Naive thymus-derived CD4-positive, alpha-beta T cell (primary cell): Measurements from ENCODE around the gene PDGFRA. TPM values are rescaled to one million over a fixed set of nuclear protein-coding genes. Genes with fewer than 3 reads are reported as not detected.

Experiments used
- ATAC-seq: fragments of 150-1000 bp; cut with Tn5 transposase; 2 replicates; pipeline ENCODE4 v1.10.0; 2021; ENCODE audit warnings: mild to moderate bottlenecking, moderate library complexity
- CTCF ChIA-PET: fragments of 350-600 bp; sonication (Branson Sonifier 250); formaldehyde crosslinking; loops from one replicate; lab custom pipeline; 2021; ENCODE audit warnings: antibody characterized with exemption; lab: Charles Lee
- POLR2A ChIA-PET: fragments of 350-600 bp; sonication (Branson Sonifier 250); formaldehyde crosslinking; loops from one replicate; lab custom pipeline; 2021; ENCODE audit warnings: antibody characterized with exemption, inconsistent platforms; lab: Charles Lee
- DNase-seq, 9 donors: peaks; one replicate each; pipeline versions ENCODE4 v3.0.0 to v3.0.0-alpha.2; 2020 to 2022; ENCODE audit warnings: mixed read lengths in 1 of 9
- H3K27ac ChIP-seq: one replicate; pipeline ENCODE4 v1.7.0; 2013; ENCODE audit warnings: mild to moderate bottlenecking, low read depth, low read length, moderate library complexity
- H3K27me3 ChIP-seq, 2 donors: one replicate each; pipeline ENCODE4 v1.7.0; 2013; ENCODE audit warnings: low read length in 2 of 2, mild to moderate bottlenecking in 2 of 2, moderate library complexity in 2 of 2; ENCODE audit not compliant: control insufficient read depth in 2 of 2, insufficient read depth in 2 of 2
- H3K36me3 ChIP-seq, 3 experiments: 1 replicate in 2 of 3; 2 replicates in 1 of 3; pipeline ENCODE4 v1.7.0; 2013; ENCODE audit warnings: low read length in 3 of 3, mild to moderate bottlenecking in 3 of 3, moderate library complexity in 1 of 3; ENCODE audit not compliant: insufficient read depth in 3 of 3, control insufficient read depth in 2 of 3
- H3K4me1 ChIP-seq, 2 donors: one replicate each; pipeline ENCODE4 v1.7.0; 2013; ENCODE audit warnings: low read length in 2 of 2, mild to moderate bottlenecking in 2 of 2, moderate library complexity in 1 of 2; ENCODE audit not compliant: control insufficient read depth in 2 of 2, insufficient read depth in 2 of 2
- H3K4me3 ChIP-seq: 2 replicates; pipeline ENCODE4 v1.7.0; 2013; ENCODE audit warnings: mild to moderate bottlenecking, low read length
- H3K9me3 ChIP-seq, 3 experiments: 1 replicate in 2 of 3; 2 replicates in 1 of 3; pipeline ENCODE4 v1.7.0; 2013; ENCODE audit warnings: low read length in 3 of 3; ENCODE audit not compliant: control insufficient read depth in 2 of 3
- H3K27ac Mint-ChIP-seq, 9 donors: one replicate each; pipeline ENCODE4 v1.8.0; 2020 to 2022; ENCODE audit warnings: mixed read lengths in 9 of 9, mild to moderate bottlenecking in 8 of 9, moderate library complexity in 5 of 9, inconsistent platforms in 2 of 9
- H3K27me3 Mint-ChIP-seq, 5 donors: one replicate each; pipeline ENCODE4 v1.8.0; 2021 to 2022; ENCODE audit warnings: mixed read lengths in 5 of 5, mild to moderate bottlenecking in 1 of 5
- H3K36me3 Mint-ChIP-seq, 5 donors: one replicate each; pipeline ENCODE4 v1.8.0; 2020 to 2022; ENCODE audit warnings: mixed read lengths in 5 of 5, mild to moderate bottlenecking in 3 of 5, inconsistent platforms in 1 of 5
- H3K4me1 Mint-ChIP-seq, 7 donors: one replicate each; pipeline ENCODE4 v1.8.0; 2020 to 2022; ENCODE audit warnings: mixed read lengths in 7 of 7, mild to moderate bottlenecking in 3 of 7, inconsistent platforms in 1 of 7
- H3K4me3 Mint-ChIP-seq, 10 donors: one replicate each; pipeline ENCODE4 v1.8.0; 2020 to 2022; ENCODE audit warnings: mild to moderate bottlenecking in 10 of 10, mixed read lengths in 10 of 10, moderate library complexity in 6 of 10, inconsistent platforms in 2 of 10
- H3K9me3 Mint-ChIP-seq, 11 donors: one replicate each; pipeline ENCODE4 v1.8.0; 2020 to 2022; ENCODE audit warnings: mixed read lengths in 11 of 11, mild to moderate bottlenecking in 4 of 11, inconsistent platforms in 1 of 11, moderate library complexity in 1 of 11
- intact Hi-C, 2 donors: fragments of 100-400 bp; cut with micrococcal nuclease; formaldehyde crosslinking; loops; one replicate each; pipeline ENCODE4 v1.15.1; 2023
- polyA plus RNA-seq, 2 donors: library from polyadenylated mRNA; unstranded; fragments of 300-500 nt; fragmentation: Illumina TruSeq; gene quantifications; one replicate each; pipeline ENCODE4 v1.2.3, GENCODE V29; 2021
- total RNA-seq, 6 experiments: library from RNA in 5 of 6; stranded (reverse) in 5 of 6; gene quantifications; 1 replicate in 5 of 6; 2 replicates in 1 of 6; pipeline ENCODE4 v1.2.3 and lab custom pipeline; 2021 to 2026

Gene PDGFRA
- total and polyA plus RNA-seq, 7 experiments from 2014 or later = 1.9 TPM; not detected in 6

GRCh38 chr4:54226404-54227255 is 2.5 kb upstream of the PDGFRA start:
- peaks cover 0 to 2% (median 0%) of the 10 kb centered on the region in 11 donors for H3K9me3 Mint-ChIP-seq
- ChIA-PET POLR2A (no interaction called here), CTCF (interaction anchor here (0.7 kb wide), 1 partner anchor 8 kb away, joined by 3 read pairs; no protein-coding TSS in a partner anchor)
- ATAC-seq (no peak), DNase-seq (no peak)
- H3K27me3 ChIP-seq = peaks cover 5 to 20% of the 10 kb centered on the region in 2 donors
- no peaks in the 10 kb centered on the region for H3K9me3 ChIP-seq
- peak overlapping the region in 2 of 9 donors; percentile 49 to 53 for H3K27ac Mint-ChIP-seq
- peaks cover 72 to 93% (median 90%) of the 10 kb centered on the region in 5 donors for H3K27me3 Mint-ChIP-seq
- H3K4me1 ChIP-seq = peaks cover 8 to 22% of the 10 kb centered on the region in 2 donors
- H3K4me3 Mint-ChIP-seq = peak overlapping the region; percentile 56 to 87 (median 76)
- peak overlapping the region; percentile 13 for H3K4me3 ChIP-seq
- intact Hi-C loops = loop anchor here (1.0 to 2.0 kb wide), 2 partner anchors 118 to 320 kb away; no protein-coding TSS in a partner anchor
- no peaks in the 10 kb centered on the region for H3K36me3 ChIP-seq
- H3K27ac ChIP-seq = no peak overlapping the region
- H3K4me1 Mint-ChIP-seq = peaks cover 23 to 50% (median 34%) of the 10 kb centered on the region in 7 donors
- H3K36me3 Mint-ChIP-seq = peaks cover 0 to 6% (median 3%) of the 10 kb centered on the region in 5 donors

GRCh38 chr4:54227256-54228055 is 1.6 kb upstream of the PDGFRA start:
- peak overlapping the region; percentile 56 to 87 (median 76) for H3K4me3 Mint-ChIP-seq
- H3K27me3 Mint-ChIP-seq = peaks cover 74 to 96% (median 89%) of the 10 kb centered on the region in 5 donors
- Histone ChIP-seq H3K4me1 (peaks cover 8 to 28% of the 10 kb centered on the region in 2 donors), H3K27ac (no peak overlapping the region), H3K36me3 (no peaks in the 10 kb centered on the region), H3K4me3 (no peak overlapping the region), H3K27me3 (peaks cover 5 to 20% of the 10 kb centered on the region in 2 donors), H3K9me3 (no peaks in the 10 kb centered on the region)
- intact Hi-C loops = loop anchor here (1.0 to 2.0 kb wide), 2 partner anchors 119 to 321 kb away; no protein-coding TSS in a partner anchor
- H3K9me3 Mint-ChIP-seq = peaks cover 0 to 2% (median 0%) of the 10 kb centered on the region in 11 donors
- H3K27ac Mint-ChIP-seq = peak overlapping the region in 1 of 9 donors; percentile 21
- ATAC-seq (no peak), DNase-seq (no peak)
- POLR2A ChIA-PET = no interaction called here
- H3K36me3 Mint-ChIP-seq = peaks cover 0 to 6% (median 3%) of the 10 kb centered on the region in 5 donors
- peaks cover 26 to 55% (median 38%) of the 10 kb centered on the region in 7 donors for H3K4me1 Mint-ChIP-seq
- CTCF ChIA-PET = no interaction called here

GRCh38 chr4:54228056-54228527 is 1.0 kb upstream of the PDGFRA start:
- intact Hi-C loops = no loop called here
- Histone ChIP-seq H3K36me3 (no peaks in the 10 kb centered on the region), H3K9me3 (no peaks in the 10 kb centered on the region), H3K4me3 (no peak overlapping the region), H3K4me1 (peaks cover 8 to 28% of the 10 kb centered on the region in 2 donors), H3K27me3 (peaks cover 5 to 20% of the 10 kb centered on the region in 2 donors), H3K27ac (no peak overlapping the region)
- Mint-ChIP-seq H3K4me3 (peak overlapping the region in 8 of 10 donors; percentile 30 to 87 (median 76)), H3K27me3 (peaks cover 68 to 96% (median 82%) of the 10 kb centered on the region in 5 donors), H3K9me3 (peaks cover 0 to 2% (median 0%) of the 10 kb centered on the region in 11 donors), H3K36me3 (peaks cover 0 to 6% (median 3%) of the 10 kb centered on the region in 5 donors), H3K27ac (no peak overlapping the region), H3K4me1 (peaks cover 26 to 55% (median 38%) of the 10 kb centered on the region in 7 donors)
- DNase-seq (peak in 1 of 9 donors; percentile 40), ATAC-seq (no peak)
- POLR2A ChIA-PET = no interaction called here
- CTCF ChIA-PET = no interaction called here

- no peak overlapping the region for H3K27ac ChIP-seq
- ATAC-seq (no peak), DNase-seq (no peak)
- Mint-ChIP-seq H3K9me3 (peaks cover 0 to 2% (median 0%) of the 10 kb centered on the region in 11 donors), H3K36me3 (peaks cover 0 to 6% (median 3%) of the 10 kb centered on the region in 5 donors), H3K4me1 (peaks cover 26 to 55% (median 38%) of the 10 kb centered on the region in 7 donors), H3K27me3 (peaks cover 65 to 93% (median 78%) of the 10 kb centered on the region in 5 donors), H3K27ac (peak overlapping the region in 1 of 9 donors; percentile 48), H3K4me3 (peak overlapping the region in 8 of 10 donors; percentile 30 to 79 (median 62))
- no peak overlapping the region for H3K4me3 ChIP-seq
- H3K9me3 ChIP-seq = no peaks in the 10 kb centered on the region
- H3K27me3 ChIP-seq = peaks cover 5 to 20% of the 10 kb centered on the region in 2 donors
- intact Hi-C loops = no loop called here
- peaks cover 8 to 28% of the 10 kb centered on the region in 2 donors for H3K4me1 ChIP-seq
- POLR2A ChIA-PET = no interaction called here
- CTCF ChIA-PET = no interaction called here
- H3K36me3 ChIP-seq = no peaks in the 10 kb centered on the region
Measured at GRCh38 chr4:54228546-54228945, 547 bp upstream of the PDGFRA start.

GRCh38 chr4:54229631-54230483 is 764 bp downstream of the PDGFRA start:
- Mint-ChIP-seq H3K27ac (peak overlapping the region in 1 of 9 donors; percentile 51), H3K36me3 (peaks cover 0 to 3% (median 0%) of the 10 kb centered on the region in 5 donors), H3K4me1 (peaks cover 26 to 62% (median 44%) of the 10 kb centered on the region in 7 donors), H3K9me3 (no peaks in the 10 kb centered on the region), H3K27me3 (peaks cover 58 to 93% (median 73%) of the 10 kb centered on the region in 5 donors), H3K4me3 (peak overlapping the region in 4 of 10 donors; percentile 29 to 68 (median 38))
- peaks cover 5 to 20% of the 10 kb centered on the region in 2 donors for H3K27me3 ChIP-seq
- H3K4me1 ChIP-seq = peaks cover 8 to 28% of the 10 kb centered on the region in 2 donors
- H3K9me3 ChIP-seq = no peaks in the 10 kb centered on the region
- ChIA-PET POLR2A (no interaction called here), CTCF (interaction anchor here (0.6 kb wide), 1 partner anchor 1218 kb away, joined by 4 read pairs; no protein-coding TSS in a partner anchor)
- H3K4me3 ChIP-seq = no peak overlapping the region
- no peaks in the 10 kb centered on the region for H3K36me3 ChIP-seq
- DNase-seq (no peak), ATAC-seq (no peak)
- no peak overlapping the region for H3K27ac ChIP-seq
- intact Hi-C loops = loop anchor here (5.0 to 10.0 kb wide), 8 partner anchors 525 to 1683 kb away; partner anchors contain the start of genes FIP1L1 (in 1 of the 2) and SCFD2 (in 1 of the 2)
